ENCODE results near the gene MAP2K3. TPM values are rescaled to one million over a fixed set of nuclear protein-coding genes. Genes with fewer than 3 reads are reported as not detected.
"Not testable (repeated sequence)": the region's sequence is repeated elsewhere in the genome, so short reads cannot be mapped to it uniquely, and the experiment has no call there.

The MAP2K3 gene
- total and polyA plus RNA-seq, 8 donors, result 22.6 to 101 (median 40.9) TPM

GRCh38 chr17:21305431-21306180 lies 21.1 kb downstream of the MAP2K3 start:
- Histone ChIP-seq H3K36me3 (peaks cover 76 to 98% (median 97%) of the 10 kb centered on the region in 4 donors), H3K9me3 (peaks cover 4 to 12% (median 10%) of the 10 kb centered on the region in 4 donors)
- H3K27me3 ChIP-seq; intact Hi-C loops (cut with DNase I; ENCODE audit: low total_unique reads); H3K4me3 ChIP-seq; H3K27ac ChIP-seq; H3K4me1 ChIP-seq: not testable (repeated sequence)
- peak in 1 of 2 donors; percentile 0 for DNase-seq
- 84 to 91% (median 87%) methylated on average over 11 to 19 of the region's 20 CpGs for WGBS, 5 donors

GRCh38 chr17:21306611-21307272 lies 22.2 kb downstream of the MAP2K3 start:
- H3K27me3 ChIP-seq; intact Hi-C loops (cut with DNase I; ENCODE audit: low total_unique reads); H3K4me3 ChIP-seq; H3K27ac ChIP-seq; DNase-seq; H3K4me1 ChIP-seq: not testable (repeated sequence)
- Histone ChIP-seq H3K9me3 (peaks cover 4 to 12% (median 10%) of the 10 kb centered on the region in 4 donors), H3K36me3 (peaks cover 65 to 98% (median 97%) of the 10 kb centered on the region in 4 donors)
- WGBS, 5 donors, result 70 to 83% (median 80%) methylated on average over 8 of the region's 8 CpGs

DNA sequence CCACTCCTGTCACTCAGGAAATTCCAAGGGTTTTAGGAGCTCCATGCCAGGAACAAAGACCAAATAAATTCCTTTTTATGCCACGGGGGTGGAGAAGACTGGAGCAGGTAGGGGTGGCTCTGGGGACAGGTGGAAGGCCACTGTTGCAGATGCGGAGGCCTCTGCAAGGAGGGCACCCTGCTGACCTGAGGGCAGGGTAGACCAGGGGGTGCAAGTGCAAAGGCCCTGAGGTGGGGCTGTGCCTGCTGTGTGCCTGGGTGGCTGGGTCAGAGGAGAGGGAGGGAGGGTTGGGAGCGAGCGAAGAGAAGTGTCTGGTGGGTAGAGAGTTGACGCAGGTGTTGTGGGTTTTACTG lies 22.7 kb downstream of the MAP2K3 start:
- H3K9me3 ChIP-seq, result peaks cover 4 to 12% (median 10%) of the 10 kb centered on the region in 4 donors
- intact Hi-C loops (cut with DNase I; ENCODE audit: low total_unique reads); H3K27ac ChIP-seq; H3K27me3 ChIP-seq; DNase-seq; H3K4me1 ChIP-seq; H3K4me3 ChIP-seq: not testable (repeated sequence)
- H3K36me3 ChIP-seq, result peaks cover 60 to 98% (median 97%) of the 10 kb centered on the region in 4 donors
- WGBS, 5 donors, result 34 to 79% (median 61%) methylated on average over 3 to 5 of the region's 5 CpGs

GRCh38 chr17:21308931-21309381 lies 24.4 kb downstream of the MAP2K3 start:
- peaks cover 0 to 21% (median under 1%) of the 10 kb centered on the region in 4 donors for H3K4me1 ChIP-seq
- WGBS, 5 donors, result 92 to 96% (median 94%) methylated on average over 6 of the region's 6 CpGs
- H3K27ac ChIP-seq; H3K4me3 ChIP-seq; H3K27me3 ChIP-seq; intact Hi-C loops (cut with DNase I; ENCODE audit: low total_unique reads): not testable (repeated sequence)
- peak; percentile 0 to 22 for DNase-seq
- H3K9me3 ChIP-seq, result peaks cover 4 to 12% (median 10%) of the 10 kb centered on the region in 4 donors
- peaks cover 47 to 98% (median 96%) of the 10 kb centered on the region in 4 donors for H3K36me3 ChIP-seq

DNA sequence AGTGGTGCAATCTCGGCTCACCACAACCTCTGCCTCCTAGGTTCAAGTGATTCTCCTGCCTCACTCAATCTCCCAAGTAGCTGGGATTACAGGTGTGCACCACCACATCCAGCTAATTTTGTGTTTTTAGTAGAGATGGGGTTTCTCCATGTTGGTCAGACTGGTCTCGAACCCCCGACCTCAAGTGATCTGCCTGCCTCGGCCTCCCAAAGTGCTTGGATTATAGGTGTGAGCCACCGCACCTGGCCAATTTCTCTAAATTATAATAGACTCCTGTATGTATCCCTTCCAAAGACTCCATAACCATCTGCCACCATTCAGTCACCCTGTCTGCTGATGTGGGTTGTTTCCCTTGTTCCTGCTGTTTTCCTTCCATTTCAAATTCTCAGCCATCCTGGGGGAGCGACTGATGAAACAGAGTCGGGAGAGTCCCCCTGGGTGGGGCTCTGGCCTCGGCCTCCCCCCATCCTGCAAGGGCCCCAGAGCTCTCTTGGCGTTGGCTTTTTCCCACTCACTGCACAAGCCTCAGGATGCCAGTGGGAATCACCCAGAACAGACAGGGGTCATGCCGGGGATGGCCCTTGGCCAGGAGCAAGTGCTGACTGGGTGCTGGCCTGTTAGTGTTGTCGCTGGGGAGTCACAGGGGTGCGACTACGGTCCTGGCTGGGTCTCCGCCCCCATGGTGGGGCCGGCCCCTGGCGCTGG lies 25.7 kb downstream of the MAP2K3 start:
- not testable (repeated sequence) for DNase-seq, H3K27me3 ChIP-seq, H3K4me3 ChIP-seq
- peaks cover 4 to 34% (median 8%) of the 10 kb centered on the region in 4 donors for H3K4me1 ChIP-seq
- H3K27ac ChIP-seq, result peak overlapping the region in 2 of 5 donors; percentile 17 to 58
- peaks cover 4 to 12% (median 10%) of the 10 kb centered on the region in 4 donors for H3K9me3 ChIP-seq
- intact Hi-C loops (cut with DNase I; ENCODE audit: low total_unique reads), result loop anchor here (10.0 kb wide), 1 partner anchor 145 kb away; no protein-coding TSS in a partner anchor
- WGBS, 5 donors, result 78 to 91% (median 88%) methylated on average over 12 to 16 of the region's 16 CpGs
- peaks cover 40 to 100% (median 98%) of the 10 kb centered on the region in 4 donors for H3K36me3 ChIP-seq

DNA sequence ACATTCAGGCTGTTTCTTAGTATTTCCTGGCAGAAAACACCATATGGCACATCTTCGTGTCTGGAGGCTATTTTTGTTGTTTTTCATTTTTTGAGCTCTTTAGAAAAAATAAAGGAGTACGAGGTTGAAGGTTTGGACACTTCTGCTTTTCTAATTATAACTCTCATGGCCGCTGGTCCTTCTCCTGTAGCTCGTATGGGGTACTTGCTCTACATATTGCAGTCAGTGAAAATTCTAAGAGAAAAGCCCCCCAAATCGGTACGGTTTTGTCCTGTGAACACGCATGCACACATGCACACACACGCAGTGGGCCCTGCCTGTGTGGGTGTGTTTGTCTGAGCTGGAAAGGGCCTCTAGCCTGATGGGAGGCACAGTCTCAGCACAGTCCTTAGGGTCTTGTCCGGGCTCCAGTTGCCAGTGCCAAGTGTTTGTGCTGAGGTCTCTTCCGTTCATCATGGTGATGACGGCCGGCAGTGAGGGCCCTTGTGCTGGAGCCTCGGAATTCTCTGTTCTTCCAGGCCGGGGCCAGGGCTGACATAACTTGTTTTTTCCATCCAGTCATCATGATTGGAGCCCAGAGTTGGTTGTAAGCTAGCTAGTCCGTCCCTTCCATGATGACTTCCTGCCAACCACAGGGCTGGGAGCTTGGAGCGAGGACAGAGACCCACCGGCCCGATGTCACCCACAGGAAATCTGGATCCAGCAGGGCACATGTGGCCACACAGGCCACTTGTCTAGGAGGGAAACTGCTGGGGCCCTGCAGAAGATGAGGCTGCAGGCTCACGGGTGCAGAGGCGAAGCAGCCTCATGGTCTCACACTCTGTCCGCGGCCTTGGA lies 26.5 kb downstream of the MAP2K3 start:
- peak in 1 of 2 donors; percentile 11 for DNase-seq
- intact Hi-C loops (cut with DNase I; ENCODE audit: low total_unique reads), result loop anchor here (10.0 kb wide), 1 partner anchor 144 kb away; no protein-coding TSS in a partner anchor
- peaks cover 4 to 12% (median 10%) of the 10 kb centered on the region in 4 donors for H3K9me3 ChIP-seq
- 72 to 79% (median 77%) methylated on average over 17 to 22 of the region's 22 CpGs for WGBS, 5 donors
- H3K27ac ChIP-seq, result peak overlapping the region in 2 of 5 donors; percentile 17 to 58
- H3K36me3 ChIP-seq, result peaks cover 37 to 96% (median 93%) of the 10 kb centered on the region in 4 donors
- peaks cover 4 to 35% (median 8%) of the 10 kb centered on the region in 4 donors for H3K4me1 ChIP-seq
- not testable (repeated sequence) for H3K27me3 ChIP-seq, H3K4me3 ChIP-seq

- intact Hi-C loops (cut with DNase I; ENCODE audit: low total_unique reads), result loop anchor here (10.0 kb wide), 1 partner anchor 141 kb away; no protein-coding TSS in a partner anchor
- Histone ChIP-seq H3K9me3 (peaks cover 4 to 10% (median 9%) of the 10 kb centered on the region in 4 donors), H3K4me1 (peaks cover 8 to 43% (median 13%) of the 10 kb centered on the region in 4 donors), H3K4me3 (no peak overlapping the region), H3K27me3 (no peaks in the 10 kb centered on the region), H3K27ac (no peak overlapping the region), H3K36me3 (peaks cover 27 to 73% (median 70%) of the 10 kb centered on the region in 4 donors)
- TF ChIP-seq, protein P1, sequence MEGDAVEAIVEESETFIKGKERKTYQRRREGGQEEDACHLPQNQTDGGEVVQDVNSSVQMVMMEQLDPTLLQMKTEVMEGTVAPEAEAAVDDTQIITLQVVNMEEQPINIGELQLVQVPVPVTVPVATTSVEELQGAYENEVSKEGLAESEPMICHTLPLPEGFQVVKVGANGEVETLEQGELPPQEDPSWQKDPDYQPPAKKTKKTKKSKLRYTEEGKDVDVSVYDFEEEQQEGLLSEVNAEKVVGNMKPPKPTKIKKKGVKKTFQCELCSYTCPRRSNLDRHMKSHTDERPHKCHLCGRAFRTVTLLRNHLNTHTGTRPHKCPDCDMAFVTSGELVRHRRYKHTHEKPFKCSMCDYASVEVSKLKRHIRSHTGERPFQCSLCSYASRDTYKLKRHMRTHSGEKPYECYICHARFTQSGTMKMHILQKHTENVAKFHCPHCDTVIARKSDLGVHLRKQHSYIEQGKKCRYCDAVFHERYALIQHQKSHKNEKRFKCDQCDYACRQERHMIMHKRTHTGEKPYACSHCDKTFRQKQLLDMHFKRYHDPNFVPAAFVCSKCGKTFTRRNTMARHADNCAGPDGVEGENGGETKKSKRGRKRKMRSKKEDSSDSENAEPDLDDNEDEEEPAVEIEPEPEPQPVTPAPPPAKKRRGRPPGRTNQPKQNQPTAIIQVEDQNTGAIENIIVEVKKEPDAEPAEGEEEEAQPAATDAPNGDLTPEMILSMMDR (IDR thresholded peaks at IDR 0.05), result no peak
- TF ChIP-seq POLR2AphosphoS5 (IDR thresholded peaks at IDR 0.05) (no peak), EP300 (IDR thresholded peaks at IDR 0.05) (no peak), POLR2A (IDR thresholded peaks at IDR 0.05) (no peak)
- peak in 1 of 2 donors; percentile 0 for DNase-seq
- 56 to 89% (median 67%) methylated on average over 2 to 5 of the region's 5 CpGs for WGBS, 5 donors
Observed at GRCh38 chr17:21313320-21313719, 28.8 kb downstream of the MAP2K3 start.

- H3K27ac ChIP-seq, result peak overlapping the region in 2 of 5 donors; percentile 42 to 73
- H3K4me1 ChIP-seq, result peaks cover 8 to 43% (median 13%) of the 10 kb centered on the region in 4 donors
- H3K36me3 ChIP-seq, result peaks cover 24 to 68% (median 66%) of the 10 kb centered on the region in 4 donors
- DNase-seq, H3K27me3 ChIP-seq, H3K4me3 ChIP-seq, H3K9me3 ChIP-seq: not testable (repeated sequence)
- WGBS, 5 donors, result 85 to 100% (median 90%) methylated on average over 2 of the region's 2 CpGs
- intact Hi-C loops (cut with DNase I; ENCODE audit: low total_unique reads), result loop anchor here (10.0 kb wide), 1 partner anchor 141 kb away; no protein-coding TSS in a partner anchor
Observed at GRCh38 chr17:21313761-21314160, 29.2 kb downstream of the MAP2K3 start.

DNA sequence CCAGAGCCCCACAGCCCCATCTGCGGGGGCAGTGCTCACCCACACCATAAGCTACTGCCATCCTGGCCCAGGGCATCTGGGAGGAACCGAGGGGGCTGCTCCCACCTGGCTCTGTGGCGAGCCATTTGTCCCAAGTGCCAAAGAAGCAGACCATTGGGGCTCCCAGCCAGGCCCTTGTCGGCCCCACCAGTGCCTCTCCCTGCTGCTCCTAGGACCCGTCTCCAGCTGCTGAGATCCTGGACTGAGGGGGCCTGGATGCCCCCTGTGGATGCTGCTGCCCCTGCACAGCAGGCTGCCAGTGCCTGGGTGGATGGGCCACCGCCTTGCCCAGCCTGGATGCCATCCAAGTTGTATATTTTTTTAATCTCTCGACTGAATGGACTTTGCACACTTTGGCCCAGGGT lies 29.8 kb downstream of the MAP2K3 start:
- not testable (repeated sequence) for H3K9me3 ChIP-seq, H3K27me3 ChIP-seq, H3K4me3 ChIP-seq
- Histone ChIP-seq H3K27ac (peak overlapping the region in 3 of 5 donors; percentile 42 to 73 (median 55)), H3K36me3 (peaks cover 19 to 63% (median 61%) of the 10 kb centered on the region in 4 donors), H3K4me1 (peaks cover 8 to 43% (median 13%) of the 10 kb centered on the region in 4 donors)
- intact Hi-C loops (cut with DNase I; ENCODE audit: low total_unique reads), result loop anchor here (10.0 kb wide), 1 partner anchor 141 kb away; no protein-coding TSS in a partner anchor
- DNase-seq, result peak in 1 of 2 donors; percentile 29
- WGBS, 5 donors, result 44 to 65% (median 58%) methylated on average over 3 to 7 of the region's 7 CpGs

Data from stomach (tissue), 9 donors.